HG03280 (cell line): ENCODE data around the gene HS3ST6.
"Not testable (repeated sequence)": the region's sequence is repeated elsewhere in the genome, so short reads cannot be mapped to it uniquely, and the experiment has no call there.

Experiments used
- ATAC-seq: cut with Tn5 transposase; IDR thresholded peaks from one replicate; pipeline ENCODE4 v1.9.1; 2021; ENCODE audit warnings: mild to moderate bottlenecking, moderate library complexity; ENCODE audit not compliant: unreplicated experiment

Gene HS3ST6

GRCh38 chr16:1884155-1884760 lies 34.0 kb downstream of the HS3ST6 start:
- ATAC-seq: no peak

- not testable (repeated sequence) for ATAC-seq
Observed at GRCh38 chr16:1881172-1881571, 37.0 kb downstream of the HS3ST6 start.

GRCh38 chr16:1879477-1879876 lies 38.7 kb downstream of the HS3ST6 start:
- no peak for ATAC-seq

- ATAC-seq: no peak
Observed at GRCh38 chr16:1878256-1878655, 40.0 kb downstream of the HS3ST6 start.

GRCh38 chr16:1877804-1878203 lies 40.4 kb downstream of the HS3ST6 start:
- ATAC-seq: no peak

GRCh38 chr16:1877089-1877488 lies 41.1 kb downstream of the HS3ST6 start:
- ATAC-seq: no peak

GRCh38 chr16:1876468-1876867 lies 41.7 kb downstream of the HS3ST6 start:
- no peak for ATAC-seq

GRCh38 chr16:1876066-1876465 lies 42.1 kb downstream of the HS3ST6 start:
- ATAC-seq: not testable (repeated sequence)

- ATAC-seq: no peak
Observed at GRCh38 chr16:1874854-1875253, 43.4 kb downstream of the HS3ST6 start.

- ATAC-seq: no peak
Observed at GRCh38 chr16:1871974-1872635, 46.1 kb downstream of the HS3ST6 start, which contains the start of gene MEIOB. Gene MEIOB (minus strand): TSS chr16:1872164. CDS start chr16:1868175, 3,989 bp downstream.

GRCh38 chr16:1870365-1871082 lies 47.7 kb downstream of the HS3ST6 start:
- no peak for ATAC-seq

- ATAC-seq: no peak
Observed at GRCh38 chr16:1865902-1866690, 52.1 kb downstream of the HS3ST6 start.

GRCh38 chr16:1863681-1864460 lies 54.3 kb downstream of the HS3ST6 start:
- no peak for ATAC-seq

GRCh38 chr16:1862394-1862793 lies 55.8 kb downstream of the HS3ST6 start:
- no peak for ATAC-seq

- ATAC-seq: no peak
Observed at GRCh38 chr16:1861730-1862129, 56.5 kb downstream of the HS3ST6 start.
